ENCODE data around the gene SLC25A29.

SLC25A29 gene

DNA sequence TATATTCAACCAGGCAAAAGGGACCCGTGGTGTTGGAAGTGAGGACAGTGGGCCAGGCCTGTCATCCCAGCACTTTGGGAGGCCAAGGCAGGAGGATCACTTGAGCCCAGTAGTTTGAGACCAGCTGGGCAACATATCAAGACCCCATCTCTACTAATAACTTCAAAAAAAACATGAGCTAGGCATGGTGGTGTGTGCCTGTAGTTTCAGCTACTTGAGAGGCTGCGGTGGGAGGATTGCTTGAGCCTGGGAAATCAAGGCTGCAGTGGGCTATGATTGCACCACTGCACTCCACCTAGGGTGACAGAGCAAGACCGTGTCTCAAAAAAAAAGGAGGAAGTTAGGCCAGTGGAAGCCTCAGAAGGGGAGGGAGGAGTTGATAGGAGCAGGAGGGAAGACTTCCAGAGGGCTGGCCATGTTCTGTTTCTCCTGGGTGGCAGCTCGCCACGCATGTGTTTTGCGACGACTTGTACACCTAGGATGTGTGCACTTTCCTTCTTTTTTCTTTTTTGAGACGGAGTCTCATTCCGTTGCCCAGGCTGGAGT, 10.1 kb downstream of the SLC25A29 start:
- no peak overlapping the region for H3K4me3 ChIP-seq (replicated peaks in 1 of 2; ENCODE audit: low read depth in 2 of 2, low read length in 2 of 2)
- TF ChIP-seq, protein P1, sequence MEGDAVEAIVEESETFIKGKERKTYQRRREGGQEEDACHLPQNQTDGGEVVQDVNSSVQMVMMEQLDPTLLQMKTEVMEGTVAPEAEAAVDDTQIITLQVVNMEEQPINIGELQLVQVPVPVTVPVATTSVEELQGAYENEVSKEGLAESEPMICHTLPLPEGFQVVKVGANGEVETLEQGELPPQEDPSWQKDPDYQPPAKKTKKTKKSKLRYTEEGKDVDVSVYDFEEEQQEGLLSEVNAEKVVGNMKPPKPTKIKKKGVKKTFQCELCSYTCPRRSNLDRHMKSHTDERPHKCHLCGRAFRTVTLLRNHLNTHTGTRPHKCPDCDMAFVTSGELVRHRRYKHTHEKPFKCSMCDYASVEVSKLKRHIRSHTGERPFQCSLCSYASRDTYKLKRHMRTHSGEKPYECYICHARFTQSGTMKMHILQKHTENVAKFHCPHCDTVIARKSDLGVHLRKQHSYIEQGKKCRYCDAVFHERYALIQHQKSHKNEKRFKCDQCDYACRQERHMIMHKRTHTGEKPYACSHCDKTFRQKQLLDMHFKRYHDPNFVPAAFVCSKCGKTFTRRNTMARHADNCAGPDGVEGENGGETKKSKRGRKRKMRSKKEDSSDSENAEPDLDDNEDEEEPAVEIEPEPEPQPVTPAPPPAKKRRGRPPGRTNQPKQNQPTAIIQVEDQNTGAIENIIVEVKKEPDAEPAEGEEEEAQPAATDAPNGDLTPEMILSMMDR (IDR thresholded peaks at IDR 0.05; ENCODE audit: low read depth, low read length) = no peak
- no peak for DNase-seq (ENCODE audit: low read depth in 2 of 2)

- no peak for DNase-seq (ENCODE audit: low read depth in 2 of 2)
- TF ChIP-seq, protein P1 (IDR thresholded peaks at IDR 0.05; ENCODE audit: low read depth, low read length) = no peak
- no peak overlapping the region for H3K4me3 ChIP-seq (replicated peaks in 1 of 2; ENCODE audit: low read depth in 2 of 2, low read length in 2 of 2)
Measured at GRCh38 chr14:100295376-100296105, 10.7 kb downstream of the SLC25A29 start.

- DNase-seq (ENCODE audit: low read depth in 2 of 2) = no peak
- no peak overlapping the region for H3K4me3 ChIP-seq (replicated peaks in 1 of 2; ENCODE audit: low read depth in 2 of 2, low read length in 2 of 2)
- TF ChIP-seq, protein P1 (IDR thresholded peaks at IDR 0.05; ENCODE audit: low read depth, low read length) = no peak
Measured at GRCh38 chr14:100294963-100295330, 11.3 kb downstream of the SLC25A29 start.

GRCh38 chr14:100294213-100294962, 11.9 kb downstream of the SLC25A29 start:
- TF ChIP-seq, protein P1 (IDR thresholded peaks at IDR 0.05; ENCODE audit: low read depth, low read length) = no peak
- peak; percentile 34 to 53 for DNase-seq (ENCODE audit: low read depth in 2 of 2)
- H3K4me3 ChIP-seq (replicated peaks in 1 of 2; ENCODE audit: low read depth in 2 of 2, low read length in 2 of 2) = no peak overlapping the region

GRCh38 chr14:100293497-100294212, 12.6 kb downstream of the SLC25A29 start:
- H3K4me3 ChIP-seq (replicated peaks in 1 of 2; ENCODE audit: low read depth in 2 of 2, low read length in 2 of 2) = no peak overlapping the region
- TF ChIP-seq, protein P1 (IDR thresholded peaks at IDR 0.05; ENCODE audit: low read depth, low read length) = no peak
- no peak for DNase-seq (ENCODE audit: low read depth in 2 of 2)

DNA sequence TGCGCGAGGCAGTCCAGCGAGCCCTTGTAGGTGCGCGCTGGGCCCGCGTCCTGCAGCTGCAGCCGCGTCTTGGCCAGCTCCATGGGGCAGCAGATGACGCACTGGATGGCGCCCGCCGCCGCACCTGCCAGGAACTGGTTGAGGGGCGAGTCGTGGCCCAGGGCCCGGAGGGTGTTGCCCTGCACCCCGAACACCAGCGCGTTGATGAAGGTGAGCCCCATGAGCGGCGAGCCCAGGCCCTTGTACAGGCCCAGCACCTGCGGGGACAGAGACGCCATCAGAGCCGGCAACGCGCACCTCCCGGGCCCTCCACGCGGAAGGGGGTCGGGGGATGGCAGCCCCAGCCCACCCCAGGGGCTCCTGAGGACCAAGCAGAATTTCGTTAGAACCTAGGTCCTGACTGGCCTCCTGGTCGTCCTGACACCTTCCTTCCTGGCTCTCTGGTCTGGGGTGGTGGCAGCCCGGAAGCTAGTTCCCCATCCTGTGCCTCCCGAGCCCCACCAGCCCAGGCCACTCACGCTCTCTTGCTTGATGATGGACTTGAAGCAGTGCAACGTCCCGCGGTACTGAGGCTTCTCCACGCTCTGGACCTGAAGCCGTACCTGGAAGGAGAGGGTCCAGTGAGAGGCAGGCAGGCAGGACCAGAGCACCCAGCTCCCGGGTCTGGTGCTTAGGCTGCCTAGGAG, 13.3 kb downstream of the SLC25A29 start:
- no peak overlapping the region for H3K4me3 ChIP-seq (replicated peaks in 1 of 2; ENCODE audit: low read depth in 2 of 2, low read length in 2 of 2)
- TF ChIP-seq, protein P1 (IDR thresholded peaks at IDR 0.05; ENCODE audit: low read depth, low read length) = no peak
- DNase-seq (ENCODE audit: low read depth in 2 of 2) = no peak
